ENCODE measurements around the gene MGAT3. TPM values are rescaled to one million over a fixed set of nuclear protein-coding genes. Genes with fewer than 3 reads are reported as not detected.

MGAT3 gene
- total and polyA plus RNA-seq, 2 of the 13 experiments (the other 11 are each of a cell fraction or from before 2014, with no cell fraction given): 0.11 to 0.15 TPM

GRCh38 chr22:39532215-39533073, 75.6 kb downstream of the MGAT3 start, which contains the start of gene RPS19BP1 (continued):
- TF ChIP-seq ATF5 (CRISPR knock-in tag; IDR thresholded peaks at IDR 0.05; ENCODE audit: low read depth): no peak
- TF ChIP-seq MYC (CRISPR knock-in tag; IDR thresholded peaks at IDR 0.05; ENCODE audit: borderline replicate concordance): peak; percentile 81
- TF ChIP-seq SOX5 (CRISPR knock-in tag; IDR thresholded peaks at IDR 0.05; ENCODE audit: borderline replicate concordance): no peak
- peak; percentile 79 for TF ChIP-seq SALL1 (CRISPR knock-in tag; IDR thresholded peaks at IDR 0.05)
- TF ChIP-seq KLF6 (CRISPR knock-in tag; IDR thresholded peaks at IDR 0.05): 0 out of 2 replicates have a peak, but pooled peaks have one; percentile 67
- peak; percentile 84; the same call in 1 of the 2 replicates for TF ChIP-seq SIX1 (CRISPR knock-in tag; IDR thresholded peaks at IDR 0.05; ENCODE audit: borderline replicate concordance)
- TF ChIP-seq ZNF446 (CRISPR knock-in tag; IDR thresholded peaks at IDR 0.05): no peak
- TF ChIP-seq SATB2 (CRISPR knock-in tag; IDR thresholded peaks at IDR 0.05): 0 out of 2 replicates have a peak, but pooled peaks have one; percentile 63
- 0 out of 2 replicates have a peak, but pooled peaks have one; percentile 3 for TF ChIP-seq STAG1 (CRISPR knock-in tag; IDR thresholded peaks at IDR 0.05)
- 0 out of 2 replicates have a peak, but pooled peaks have one; percentile 31 for TF ChIP-seq ZMYM2 (CRISPR knock-in tag; IDR thresholded peaks at IDR 0.05)
- peak; percentile 64; the same call in 1 of the 2 replicates for TF ChIP-seq BRD4 (CRISPR knock-in tag; IDR thresholded peaks at IDR 0.05)
- TF ChIP-seq SUZ12 (IDR thresholded peaks at IDR 0.05; ENCODE audit: low read depth, low read length): no peak
- TF ChIP-seq ZNF710 (CRISPR knock-in tag; IDR thresholded peaks at IDR 0.05; ENCODE audit: borderline replicate concordance): peak; percentile 77; the same call in 1 of the 2 replicates
- TF ChIP-seq DDIT3 (CRISPR knock-in tag; IDR thresholded peaks at IDR 0.05): no peak
- TF ChIP-seq LCORL (IDR thresholded peaks at IDR 0.05): no peak
- no peak; the same call in 1 of the 2 replicates for TF ChIP-seq LCORL (CRISPR knock-in tag; IDR thresholded peaks at IDR 0.05)
- TF ChIP-seq MXD4 (CRISPR knock-in tag; IDR thresholded peaks at IDR 0.05): peak; percentile 78; the same call in 1 of the 2 replicates
- peak; percentile 63; the same call in 1 of the 2 replicates for TF ChIP-seq ZNF737 (CRISPR knock-in tag; IDR thresholded peaks at IDR 0.05; ENCODE audit: borderline replicate concordance)
- TF ChIP-seq ZNF629 (CRISPR knock-in tag; conservative IDR thresholded peaks at IDR 0.05): 0 out of 2 replicates have a peak, but pooled peaks have one; percentile 16
- TF ChIP-seq ZNF543 (CRISPR knock-in tag; IDR thresholded peaks at IDR 0.05): no peak; the same call in none of the 2 replicates
- TF ChIP-seq RFXAP (CRISPR knock-in tag; IDR thresholded peaks at IDR 0.05; ENCODE audit: borderline replicate concordance): peak; percentile 52; the same call in 1 of the 2 replicates
- TF ChIP-seq, protein P1, sequence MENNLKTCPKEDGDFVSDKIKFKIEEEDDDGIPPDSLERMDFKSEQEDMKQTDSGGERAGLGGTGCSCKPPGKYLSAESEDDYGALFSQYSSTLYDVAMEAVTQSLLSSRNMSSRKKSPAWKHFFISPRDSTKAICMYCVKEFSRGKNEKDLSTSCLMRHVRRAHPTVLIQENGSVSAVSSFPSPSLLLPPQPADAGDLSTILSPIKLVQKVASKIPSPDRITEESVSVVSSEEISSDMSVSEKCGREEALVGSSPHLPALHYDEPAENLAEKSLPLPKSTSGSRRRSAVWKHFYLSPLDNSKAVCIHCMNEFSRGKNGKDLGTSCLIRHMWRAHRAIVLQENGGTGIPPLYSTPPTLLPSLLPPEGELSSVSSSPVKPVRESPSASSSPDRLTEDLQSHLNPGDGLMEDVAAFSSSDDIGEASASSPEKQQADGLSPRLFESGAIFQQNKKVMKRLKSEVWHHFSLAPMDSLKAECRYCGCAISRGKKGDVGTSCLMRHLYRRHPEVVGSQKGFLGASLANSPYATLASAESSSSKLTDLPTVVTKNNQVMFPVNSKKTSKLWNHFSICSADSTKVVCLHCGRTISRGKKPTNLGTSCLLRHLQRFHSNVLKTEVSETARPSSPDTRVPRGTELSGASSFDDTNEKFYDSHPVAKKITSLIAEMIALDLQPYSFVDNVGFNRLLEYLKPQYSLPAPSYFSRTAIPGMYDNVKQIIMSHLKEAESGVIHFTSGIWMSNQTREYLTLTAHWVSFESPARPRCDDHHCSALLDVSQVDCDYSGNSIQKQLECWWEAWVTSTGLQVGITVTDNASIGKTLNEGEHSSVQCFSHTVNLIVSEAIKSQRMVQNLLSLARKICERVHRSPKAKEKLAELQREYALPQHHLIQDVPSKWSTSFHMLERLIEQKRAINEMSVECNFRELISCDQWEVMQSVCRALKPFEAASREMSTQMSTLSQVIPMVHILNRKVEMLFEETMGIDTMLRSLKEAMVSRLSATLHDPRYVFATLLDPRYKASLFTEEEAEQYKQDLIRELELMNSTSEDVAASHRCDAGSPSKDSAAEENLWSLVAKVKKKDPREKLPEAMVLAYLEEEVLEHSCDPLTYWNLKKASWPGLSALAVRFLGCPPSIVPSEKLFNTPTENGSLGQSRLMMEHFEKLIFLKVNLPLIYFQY (CRISPR knock-in tag; IDR thresholded peaks at IDR 0.05; ENCODE audit: borderline replicate concordance): 0 out of 2 replicates have a peak, but pooled peaks have one; percentile 8
- peak; percentile 80 for TF ChIP-seq FOXK2 (IDR thresholded peaks at IDR 0.05)
- peak; percentile 59; the same call in 1 of the 2 replicates for TF ChIP-seq ZSCAN12 (CRISPR knock-in tag; IDR thresholded peaks at IDR 0.05)
